Sigmoid colon (tissue), 4 donors: ENCODE data around the gene COBL.

Experiments
- CTCF ChIP-seq, 4 experiments: fragments of 450-650 bp in 3 of 4; fragments of 200-600 bp in 1 of 4; IDR thresholded peaks; one replicate each; pipeline ENCODE4 v1.5.1; 2016 to 2019; ENCODE audit warnings: antibody characterized with exemption in 4 of 4, mild to moderate bottlenecking in 3 of 4, moderate library complexity in 2 of 4
- POLR2A ChIP-seq, 2 donors: fragments of 450-650 bp; IDR thresholded peaks; one replicate each; pipeline ENCODE4 v1.6.1; 2016; ENCODE audit warnings: antibody characterized with exemption in 2 of 2, mild to moderate bottlenecking in 2 of 2, moderate library complexity in 2 of 2
- POLR2AphosphoS5 ChIP-seq, 4 donors: sonication (generic); formaldehyde crosslinking; IDR thresholded peaks; one replicate each; pipeline ENCODE4 v1.6.1; 2017; ENCODE audit warnings: antibody characterized with exemption in 4 of 4

- TF ChIP-seq POLR2A (IDR thresholded peaks at IDR 0.05) (no peak), POLR2AphosphoS5 (IDR thresholded peaks at IDR 0.05) (no peak), CTCF (IDR thresholded peaks at IDR 0.05) (no peak)
These were observed 125.6 kb downstream of the COBL start for GRCh38 chr7:51190969-51191368.
